Skin epidermis (tissue), 12 donors: Measurements from ENCODE around the gene DNAJC8.

Source experiments
- H3K27ac ChIP-seq, 21 experiments: fragments of 200-600 bp; sonication (generic) in 11 of 21; one replicate each; pipeline ENCODE4 v1.5.0; 2020; ENCODE audit warnings: mild to moderate bottlenecking in 3 of 21, inconsistent platforms in 2 of 21, moderate library complexity in 2 of 21
- H3K4me3 ChIP-seq, 7 experiments: fragments of 200-600 bp; sonication (generic) in 2 of 7; one replicate each; pipeline ENCODE4 v1.5.0; 2020; ENCODE audit warnings: inconsistent platforms in 2 of 7, mild to moderate bottlenecking in 2 of 7, moderate library complexity in 1 of 7

Gene DNAJC8

DNA sequence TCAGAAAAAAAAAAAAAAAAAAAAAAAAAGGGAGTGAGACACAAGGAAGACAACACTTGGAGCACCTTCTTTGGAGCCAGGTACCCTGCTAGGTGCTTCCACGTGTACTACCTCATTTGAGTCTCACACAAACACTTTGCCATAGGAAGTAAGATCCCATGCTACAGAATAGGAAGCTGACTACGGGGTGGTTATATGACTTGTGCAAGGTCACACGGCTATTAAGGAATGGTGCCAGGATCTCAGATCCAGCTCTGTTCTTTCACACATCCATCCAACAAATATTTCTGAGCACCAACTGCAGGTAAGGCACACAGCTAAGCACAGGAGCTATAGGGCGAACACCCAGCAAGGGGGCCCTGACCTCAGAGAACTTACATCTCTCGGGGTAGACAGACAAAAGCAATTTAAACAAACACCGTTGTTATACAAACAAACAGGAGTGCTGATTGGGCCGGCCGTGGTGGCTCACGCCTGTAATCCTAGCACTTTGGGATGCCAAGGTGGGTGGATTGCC lies 78.7 kb downstream of the DNAJC8 start:
- H3K27ac ChIP-seq: peak overlapping the region in 1 of 21 experiments; percentile 22
- H3K4me3 ChIP-seq: no peak overlapping the region
